NB4 (cell line): Measurements from ENCODE around the gene FYCO1.
A peak's percentile ranks its signal among the peaks of the same experiment; 100 is the strongest.

ENCODE experiments used
- DNase-seq: peaks from one replicate; pipeline ENCODE4 v3.0.0; 2010; ENCODE audit warnings: low read depth
- H3K4me3 ChIP-seq: one replicate; pipeline ENCODE4 v1.5.1; 2011; ENCODE audit warnings: mild to moderate bottlenecking, low read depth, low read length, moderate library complexity
- CTCF ChIP-seq: IDR thresholded peaks from one replicate; pipeline ENCODE4 v1.5.1; 2012; ENCODE audit warnings: low read depth, low read length
- MYC ChIP-seq: IDR thresholded peaks from 2 replicates; pipeline ENCODE4 v1.6.1; 2011; ENCODE audit warnings: low read depth, low read length
- POLR2A ChIP-seq: IDR thresholded peaks from 2 replicates; pipeline ENCODE4 v1.6.1; 2011; ENCODE audit warnings: mild to moderate bottlenecking; ENCODE audit not compliant: insufficient read length; ENCODE audit errors: extremely low read depth
- TF ChIP-seq, protein P1 (sequence below): IDR thresholded peaks from 2 replicates; pipeline ENCODE4 v1.6.1; 2011; ENCODE audit warnings: low read depth, low read length

Gene FYCO1

DNA sequence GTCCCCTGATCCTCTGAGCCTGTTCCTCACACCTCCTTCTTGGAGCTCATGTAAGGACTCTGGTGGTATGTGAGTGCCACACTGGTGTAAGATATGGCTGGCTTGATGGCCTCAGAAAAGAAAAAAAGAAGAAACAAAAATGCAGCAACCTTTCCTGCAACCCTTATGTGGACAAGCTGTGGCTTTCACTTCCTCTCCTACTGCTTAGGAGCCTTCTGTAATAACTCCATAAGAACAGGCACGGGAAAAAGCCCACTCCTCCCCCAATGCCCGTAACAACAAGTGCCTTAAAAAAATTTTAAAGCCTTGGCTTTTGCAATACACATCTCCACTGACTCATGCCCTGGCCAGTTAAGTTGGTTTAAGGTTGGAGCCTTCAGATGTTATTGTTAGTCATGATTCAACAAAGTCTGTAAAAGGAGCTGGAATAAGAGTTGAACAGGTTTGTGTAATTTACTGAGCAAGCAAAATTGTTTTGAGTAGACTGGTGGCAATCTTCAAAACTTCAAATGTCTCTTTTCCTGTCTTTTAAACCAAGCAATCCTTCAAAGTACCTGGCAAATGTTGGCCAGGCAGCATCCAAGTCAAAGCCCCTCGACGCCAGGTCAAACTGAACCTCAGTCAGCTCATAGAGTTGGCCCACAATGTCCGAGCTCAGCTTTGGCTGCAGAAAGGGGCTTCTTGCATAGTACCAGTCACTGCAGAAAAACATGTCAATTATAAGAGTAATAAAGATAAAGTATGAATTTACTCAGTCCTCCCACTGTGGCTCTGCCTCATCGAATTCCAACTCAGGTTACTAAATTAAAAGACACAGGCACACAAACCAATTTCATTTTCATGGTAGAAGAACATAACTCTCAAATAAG lies 22.9 kb downstream of the FYCO1 start:
- peak; percentile 97 for DNase-seq
- no peak overlapping the region for H3K4me3 ChIP-seq
- TF ChIP-seq CTCF (no peak), POLR2A (no peak), MYC (peak; percentile 38)
- TF ChIP-seq, protein P1, sequence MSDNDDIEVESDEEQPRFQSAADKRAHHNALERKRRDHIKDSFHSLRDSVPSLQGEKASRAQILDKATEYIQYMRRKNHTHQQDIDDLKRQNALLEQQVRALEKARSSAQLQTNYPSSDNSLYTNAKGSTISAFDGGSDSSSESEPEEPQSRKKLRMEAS, result peak; percentile 32; the same call in 1 of the 2 replicates

DNA sequence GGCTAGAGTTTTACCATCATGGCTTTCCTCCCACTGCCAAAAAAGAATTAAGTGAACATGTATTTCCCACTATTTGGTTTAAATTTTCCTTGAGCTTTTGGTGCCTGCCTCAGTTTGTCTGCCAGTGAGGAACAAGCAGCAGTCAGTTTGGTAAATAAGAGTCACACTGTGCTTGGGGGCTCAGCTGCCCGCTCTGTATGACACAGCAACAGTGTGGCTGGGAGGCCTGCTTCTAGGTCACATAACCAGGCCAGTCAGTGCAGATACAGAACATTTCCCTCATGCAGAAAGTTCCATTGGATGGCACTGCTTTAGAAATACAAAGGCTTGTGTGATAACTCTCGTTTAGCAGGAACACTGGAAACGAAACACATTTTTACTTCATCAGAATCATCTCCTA lies 25.7 kb downstream of the FYCO1 start:
- TF ChIP-seq CTCF (no peak), MYC (no peak), POLR2A (no peak)
- TF ChIP-seq, protein P1, result no peak
- DNase-seq, result no peak
- no peak overlapping the region for H3K4me3 ChIP-seq

- H3K4me3 ChIP-seq, result no peak overlapping the region
- TF ChIP-seq MYC (no peak), POLR2A (no peak), CTCF (no peak)
- TF ChIP-seq, protein P1, result no peak
- no peak for DNase-seq
Measured at GRCh38 chr3:45969116-45969515, 26.5 kb downstream of the FYCO1 start.

GRCh38 chr3:45968706-45969105 lies 26.9 kb downstream of the FYCO1 start:
- no peak for TF ChIP-seq POLR2A
- no peak for TF ChIP-seq MYC
- TF ChIP-seq CTCF, result no peak
- TF ChIP-seq, protein P1, result no peak
- no peak overlapping the region for H3K4me3 ChIP-seq
- no peak for DNase-seq

DNA sequence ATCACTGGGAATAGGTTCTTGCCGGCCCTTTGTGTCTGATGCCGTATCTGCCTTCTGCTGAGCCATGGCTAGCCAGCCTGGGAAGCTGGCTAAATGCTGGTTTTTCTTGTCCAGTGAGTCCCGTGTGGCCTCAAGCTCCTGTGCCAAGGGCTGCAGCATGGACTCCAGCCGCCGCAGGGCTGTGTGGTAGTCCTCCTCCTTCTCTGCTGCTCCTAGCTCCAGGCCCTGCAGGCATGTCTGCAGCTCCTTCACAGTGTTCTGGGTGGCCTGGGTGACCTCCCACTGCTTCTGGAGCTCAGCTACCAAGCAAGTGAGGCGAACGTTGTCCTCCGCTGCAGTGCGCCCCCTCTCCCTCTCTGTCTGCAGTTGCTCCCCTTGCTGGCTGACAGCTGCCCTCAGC lies 27.5 kb downstream of the FYCO1 start:
- TF ChIP-seq CTCF (no peak), POLR2A (no peak), MYC (no peak)
- TF ChIP-seq, protein P1, result no peak
- no peak overlapping the region for H3K4me3 ChIP-seq
- DNase-seq, result no peak
